Measurements from ENCODE around the gene TUBGCP2.
"Not testable (repeated sequence)": the region's sequence is repeated elsewhere in the genome, so short reads cannot be mapped to it uniquely, and the experiment has no call there.

TUBGCP2 gene

DNA sequence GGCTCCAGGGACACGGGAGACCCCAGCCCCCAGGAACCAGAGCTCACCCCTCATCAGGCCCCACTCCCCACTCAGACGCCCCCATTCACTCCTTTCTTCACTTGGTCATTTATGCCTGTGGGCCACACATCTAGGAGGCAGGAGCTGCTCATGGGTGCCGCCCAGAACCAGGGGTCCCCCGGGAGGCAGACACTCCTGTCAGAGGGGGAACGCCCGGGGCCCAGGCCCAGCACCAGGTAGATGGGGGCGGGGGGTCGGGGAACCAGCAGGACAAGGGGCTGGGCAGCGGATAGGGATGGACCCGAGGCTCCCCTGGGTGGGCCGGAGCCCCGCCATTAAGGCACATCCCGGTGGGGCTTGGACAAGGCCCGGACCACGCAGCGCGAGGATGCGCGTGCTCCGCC lies 16.2 kb upstream of the TUBGCP2 start:
- no peak for DNase-seq (ENCODE audit: low spot score)

DNA sequence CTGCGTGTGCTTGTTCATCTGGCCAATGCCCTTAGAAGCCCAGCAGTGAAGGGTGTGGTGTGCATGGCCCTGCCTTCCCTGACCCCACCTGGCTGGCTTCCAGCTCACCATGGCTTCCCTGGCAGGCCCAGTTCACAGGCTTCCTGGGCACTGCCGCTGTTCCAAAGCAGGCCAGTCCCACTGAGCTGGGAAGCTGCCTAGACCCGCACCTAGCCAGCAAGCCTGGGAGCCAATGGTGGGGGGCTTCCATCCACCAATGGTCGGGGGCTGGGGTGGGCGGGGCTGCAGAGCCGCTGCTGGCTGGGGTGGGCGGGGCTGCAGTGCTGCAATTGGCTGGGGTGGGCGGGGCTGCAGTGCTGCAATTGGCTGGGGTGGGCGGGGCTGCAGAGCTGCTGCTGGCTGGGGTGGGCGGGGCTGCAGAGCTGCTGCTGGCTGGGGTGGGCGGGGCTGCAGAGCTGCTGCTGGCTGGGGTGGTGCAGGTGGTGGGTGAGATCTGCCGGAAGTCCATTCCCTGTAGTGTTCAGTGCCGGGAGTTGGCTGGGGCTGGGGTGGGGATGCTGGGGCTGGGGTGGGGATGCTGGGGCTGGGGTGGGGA lies 15.6 kb upstream of the TUBGCP2 start:
- peak; percentile 63 for DNase-seq (ENCODE audit: low spot score)

DNA sequence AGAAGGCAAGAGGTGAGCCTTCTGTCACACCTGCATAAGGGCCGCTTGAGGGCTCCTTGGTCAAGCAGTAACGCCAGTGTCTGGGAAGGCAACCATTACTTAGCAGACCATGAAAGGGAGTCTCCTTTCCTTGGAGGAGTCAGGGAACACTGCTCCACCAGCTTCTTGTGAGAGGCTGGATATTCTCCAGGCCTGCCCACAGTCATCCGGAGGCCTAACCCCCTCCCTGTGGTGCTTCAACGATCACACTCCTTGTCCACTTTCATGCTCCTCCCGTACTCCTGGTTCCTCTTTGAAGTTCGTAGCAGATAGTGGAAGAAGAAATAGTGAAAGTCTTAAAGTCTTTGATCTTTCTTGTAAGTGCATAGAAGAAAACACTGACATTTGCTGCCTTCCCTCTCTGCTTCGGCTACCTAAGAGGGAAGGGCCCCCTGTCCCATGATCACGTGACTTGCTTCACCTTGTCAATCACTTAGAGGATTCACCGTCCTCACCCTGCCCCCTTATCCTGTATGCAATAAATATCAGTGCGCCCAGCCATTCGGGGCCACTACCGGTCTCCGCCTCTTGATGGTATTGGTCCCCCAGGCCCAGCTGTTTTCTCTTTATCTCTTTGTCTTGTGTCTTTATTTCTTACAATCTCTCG lies 13.5 kb upstream of the TUBGCP2 start:
- DNase-seq (ENCODE audit: low spot score), result not testable (repeated sequence)

DNA sequence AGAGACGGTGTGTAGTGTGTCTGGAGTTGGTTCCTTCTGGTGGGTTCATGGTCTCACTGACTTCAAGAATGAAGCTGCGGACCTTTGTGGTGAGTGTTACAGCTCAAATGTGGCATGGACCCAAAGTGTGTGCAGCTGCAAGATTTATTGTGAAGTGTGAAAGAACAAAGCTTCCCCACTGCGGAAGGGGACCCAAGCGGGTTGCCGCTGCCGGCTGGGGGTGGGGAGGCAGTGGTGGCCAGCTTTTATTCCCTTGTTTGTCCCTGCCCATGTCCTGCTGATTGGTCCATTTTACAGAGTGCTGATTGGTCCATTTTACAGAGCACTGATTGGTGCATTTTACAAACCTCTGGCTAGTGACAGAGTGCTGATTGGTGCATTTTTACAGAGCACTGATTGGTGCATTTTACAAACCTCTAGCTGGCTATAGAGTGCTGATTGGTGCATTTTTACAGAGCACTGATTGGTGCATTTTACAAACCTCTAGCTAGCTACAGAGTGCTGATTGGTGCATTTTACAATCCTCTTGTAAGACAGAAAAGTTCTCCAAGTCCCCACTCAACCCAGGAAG lies 12.3 kb upstream of the TUBGCP2 start:
- DNase-seq (ENCODE audit: low spot score), result not testable (repeated sequence)

DNA sequence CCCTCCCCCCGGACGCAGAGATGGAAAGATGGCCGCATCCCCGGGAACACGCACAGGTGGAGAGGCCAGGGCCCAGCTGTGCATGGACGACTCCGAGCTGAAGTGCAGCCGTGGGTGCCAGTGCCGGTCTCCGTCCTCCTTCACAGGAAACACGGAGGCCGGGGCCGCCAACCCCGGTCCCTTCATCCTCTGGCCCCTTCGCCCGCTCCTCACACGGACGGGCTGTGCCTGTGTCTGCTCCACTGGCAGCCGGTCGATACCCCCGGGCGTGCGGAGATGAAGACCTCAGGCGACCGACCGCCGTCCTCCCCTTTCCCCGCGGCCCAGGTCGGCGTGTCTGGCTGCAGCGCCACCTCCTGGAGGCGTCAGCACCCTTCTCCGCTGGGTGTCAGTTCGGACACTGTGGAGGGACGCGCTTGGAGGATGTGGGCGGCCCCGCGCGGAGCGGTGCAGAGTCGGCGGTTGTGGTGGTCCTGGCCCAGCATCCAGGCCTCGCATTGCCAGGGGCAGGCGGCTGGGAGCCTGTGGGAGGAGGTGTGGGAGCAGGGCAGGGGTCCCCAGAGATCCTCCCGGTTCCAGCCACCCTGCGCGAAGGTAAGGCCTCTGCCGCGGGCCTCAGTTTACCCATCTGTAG lies 9.9 kb upstream of the TUBGCP2 start:
- DNase-seq (ENCODE audit: low spot score), result peak; percentile 73

DNA sequence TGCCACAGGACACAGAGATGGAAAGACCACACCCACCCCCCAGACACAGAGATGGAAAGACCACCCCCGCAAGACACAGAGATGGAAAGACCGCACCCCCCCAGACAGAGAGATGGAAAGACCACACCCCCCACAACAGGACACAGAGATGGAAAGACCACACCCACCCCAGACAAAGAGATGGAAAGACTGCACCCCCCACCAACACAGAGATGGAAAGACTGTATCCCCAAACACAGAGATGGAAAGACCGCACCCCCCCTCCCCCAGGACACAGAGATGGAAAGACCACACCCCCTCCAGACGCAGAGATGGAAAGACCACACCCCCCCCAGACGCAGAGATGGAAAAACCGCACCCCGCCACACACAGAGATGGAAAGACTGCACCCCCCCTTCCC lies 8.1 kb upstream of the TUBGCP2 start:
- no peak for DNase-seq (ENCODE audit: low spot score)

DNA sequence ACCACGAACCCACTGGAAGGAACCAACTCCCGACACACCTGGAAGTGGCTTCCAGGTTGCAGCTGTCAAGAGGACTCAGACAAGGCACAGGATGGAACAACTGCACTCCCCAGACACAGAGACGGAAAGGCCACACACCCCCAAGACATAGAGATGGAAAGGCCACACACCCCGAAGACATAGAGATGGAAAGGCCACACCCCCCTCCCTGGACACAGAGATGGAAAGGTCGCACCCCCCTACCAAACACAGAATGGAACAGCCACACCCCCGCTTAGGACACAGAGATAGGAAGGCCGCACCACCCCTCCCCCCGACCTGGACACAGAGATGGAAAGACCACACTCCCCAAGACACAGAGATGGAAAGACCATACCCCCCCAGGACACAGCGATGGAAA lies 7.6 kb upstream of the TUBGCP2 start:
- DNase-seq (ENCODE audit: low spot score), result no peak

DNA sequence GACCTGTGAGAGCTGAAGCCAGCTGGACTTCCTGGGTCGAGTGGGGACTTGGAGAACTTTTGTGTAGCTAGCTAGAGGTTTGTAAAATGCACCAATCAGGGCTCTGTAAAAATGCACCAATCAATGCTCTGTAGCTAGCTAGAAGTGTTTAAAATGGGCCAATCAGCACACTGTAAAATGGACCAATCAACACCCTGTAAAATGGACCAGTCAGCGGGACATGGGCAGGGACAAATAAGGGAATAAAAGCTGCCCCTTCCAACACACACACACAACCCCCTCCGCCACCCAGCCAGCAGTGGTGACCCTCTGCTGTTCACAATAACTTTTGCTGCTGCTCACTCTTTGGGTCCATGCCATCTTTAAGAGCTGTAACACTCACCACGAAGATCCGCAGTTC lies 7.2 kb upstream of the TUBGCP2 start:
- DNase-seq (ENCODE audit: low spot score), result no peak

DNA sequence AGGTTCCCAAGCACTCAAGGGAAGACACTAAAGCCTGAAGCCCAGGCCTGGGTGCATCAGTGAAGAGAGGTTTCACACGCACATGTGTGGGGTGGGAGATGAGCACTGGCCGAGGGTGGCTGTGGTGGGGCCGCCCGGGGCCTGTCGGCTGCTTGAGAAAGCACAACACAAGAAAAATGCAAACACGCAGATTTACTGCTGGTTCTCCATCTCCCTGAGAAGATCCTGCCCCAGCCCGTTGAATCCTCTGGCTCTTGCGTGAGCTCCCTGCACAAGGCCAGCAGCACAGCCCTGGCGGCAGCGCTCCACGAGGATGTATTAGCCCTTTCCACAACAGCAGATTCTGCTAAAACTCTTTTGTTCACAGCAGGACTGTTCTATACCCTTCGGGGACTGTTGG lies 6.2 kb upstream of the TUBGCP2 start:
- no peak for DNase-seq (ENCODE audit: low spot score)

DNA sequence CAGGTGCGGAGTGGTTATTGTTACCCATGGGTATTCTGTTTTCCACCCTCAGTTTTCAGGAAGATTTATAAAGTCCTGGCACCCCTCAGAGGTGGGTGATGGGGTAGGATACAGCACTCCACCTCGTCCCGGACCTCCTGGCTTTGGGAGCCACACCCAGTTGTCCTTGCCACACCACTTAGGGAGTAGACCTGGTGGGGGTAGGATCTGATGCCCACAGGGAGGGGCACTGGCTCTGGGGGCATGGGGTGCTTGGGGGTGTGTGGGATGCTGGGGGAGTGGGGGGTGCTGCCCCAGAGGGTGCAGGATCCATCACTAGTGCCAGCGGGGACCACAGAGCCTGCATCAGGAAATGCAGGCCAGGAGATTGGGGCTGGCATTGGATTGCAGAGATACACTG lies 4.5 kb upstream of the TUBGCP2 start:
- DNase-seq (ENCODE audit: low spot score), result no peak

DNA sequence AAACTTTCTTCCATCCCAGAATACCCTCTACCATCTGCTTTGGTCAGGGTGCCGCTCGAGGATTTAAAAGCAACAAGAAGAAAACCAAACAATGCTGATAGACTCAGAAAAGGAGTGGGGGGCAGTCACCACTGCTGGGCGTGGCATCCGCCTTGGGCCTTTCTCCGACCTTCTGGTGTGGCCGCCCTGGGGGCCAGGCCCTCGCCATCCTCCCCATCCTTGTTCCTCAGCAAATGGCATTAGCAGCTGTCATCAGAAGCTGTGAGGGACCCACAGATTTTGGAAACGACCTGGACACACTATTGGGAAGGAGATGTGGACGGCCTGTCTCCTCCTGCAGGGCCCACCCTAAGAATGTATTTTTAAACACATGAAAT lies 4.1 kb upstream of the TUBGCP2 start:
- DNase-seq (ENCODE audit: low spot score), result no peak

DNA sequence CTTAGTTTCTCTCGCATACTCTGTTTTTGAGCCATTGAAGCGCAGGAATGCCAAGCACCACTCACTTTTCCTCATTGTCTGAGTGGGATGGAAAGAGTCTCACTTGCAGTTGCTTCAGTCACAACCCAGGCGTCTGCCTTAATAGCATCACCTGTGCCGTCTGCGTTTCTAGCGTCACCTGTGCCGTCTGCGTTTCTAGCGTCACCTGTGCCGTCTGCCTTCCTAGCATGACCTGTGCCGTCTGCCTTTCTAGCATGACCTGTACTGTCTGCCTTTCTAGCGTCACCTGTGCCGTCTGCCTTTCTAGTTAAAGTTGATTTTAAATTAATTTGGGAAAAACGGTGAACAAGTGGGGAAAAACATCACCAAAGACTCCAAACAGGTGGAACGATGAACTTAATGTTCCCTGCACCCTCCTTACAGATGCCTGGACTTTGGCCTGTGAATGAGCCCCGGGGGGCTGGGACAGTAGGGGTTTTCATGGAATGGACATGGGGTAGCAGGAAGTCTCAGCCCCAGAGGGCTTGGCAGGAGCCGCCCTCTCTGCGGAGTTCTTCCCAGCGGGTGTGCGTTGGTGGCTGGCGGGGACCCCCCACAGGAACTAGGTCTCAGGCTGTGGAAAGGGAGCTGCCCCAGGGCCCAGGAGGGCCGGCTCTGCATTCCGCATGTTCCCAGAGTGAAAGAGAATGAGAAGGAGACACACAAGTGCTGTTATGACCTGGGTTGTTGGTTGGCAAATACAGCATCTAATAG lies 3.5 kb upstream of the TUBGCP2 start:
- DNase-seq (ENCODE audit: low spot score), result no peak

DNA sequence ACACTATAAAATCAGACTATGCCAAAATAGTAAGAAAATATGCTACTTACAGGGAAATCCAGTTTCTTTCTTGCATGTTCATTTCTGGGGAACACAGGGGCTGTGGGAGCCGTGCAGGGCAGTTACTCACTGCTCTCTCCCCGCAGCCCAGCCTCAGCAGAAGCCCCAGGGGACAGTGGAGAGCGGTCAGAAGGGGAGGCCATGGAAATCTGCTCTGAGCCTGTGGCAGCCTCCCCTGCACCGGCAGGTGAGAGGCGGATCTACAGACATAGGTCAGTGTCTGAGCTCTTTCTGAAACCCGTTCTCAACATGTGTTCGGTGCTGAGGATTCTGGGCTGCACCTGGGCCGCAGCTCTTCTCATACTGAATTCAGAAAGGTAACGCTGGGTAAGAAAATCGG lies 2.9 kb upstream of the TUBGCP2 start:
- DNase-seq (ENCODE audit: low spot score), result no peak

DNA sequence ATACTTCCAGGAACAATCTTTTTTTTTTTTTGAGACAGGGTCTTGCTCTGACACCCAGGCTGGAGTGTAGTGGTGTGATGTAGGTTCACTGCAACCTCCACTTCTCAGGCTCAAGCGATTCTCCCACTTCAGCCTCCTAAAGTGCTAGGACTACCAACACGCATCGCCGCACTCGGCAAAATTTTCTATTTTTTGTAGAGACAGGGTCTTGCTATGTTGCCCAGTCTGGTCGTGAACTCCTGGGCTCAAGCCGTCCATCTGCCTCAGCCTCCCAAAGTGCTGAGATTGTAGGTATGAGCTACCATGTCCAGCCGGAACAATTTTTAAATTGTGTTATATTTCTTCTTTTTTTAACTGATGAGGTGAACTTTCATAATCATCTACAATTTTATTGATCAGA lies 2.1 kb upstream of the TUBGCP2 start:
- no peak for DNase-seq (ENCODE audit: low spot score)

DNA sequence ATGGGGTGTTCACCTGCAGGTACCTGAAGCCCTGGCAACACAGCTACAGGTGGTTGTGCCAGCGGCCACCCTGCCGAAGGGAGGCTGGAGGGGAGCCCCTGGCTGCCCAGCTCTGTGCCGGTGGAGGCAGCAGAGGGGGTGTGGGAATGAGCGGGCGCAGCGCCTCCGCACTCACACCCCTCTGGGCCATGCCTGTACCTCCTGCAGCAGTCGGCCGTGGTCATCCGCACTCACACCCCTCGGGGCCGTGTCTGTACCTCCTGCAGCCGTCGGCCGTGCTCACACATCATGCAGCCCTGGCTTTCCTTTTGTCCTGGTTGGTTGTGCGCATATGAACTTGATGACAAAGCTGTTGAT lies 1.7 kb upstream of the TUBGCP2 start:
- no peak for DNase-seq (ENCODE audit: low spot score)

DNA sequence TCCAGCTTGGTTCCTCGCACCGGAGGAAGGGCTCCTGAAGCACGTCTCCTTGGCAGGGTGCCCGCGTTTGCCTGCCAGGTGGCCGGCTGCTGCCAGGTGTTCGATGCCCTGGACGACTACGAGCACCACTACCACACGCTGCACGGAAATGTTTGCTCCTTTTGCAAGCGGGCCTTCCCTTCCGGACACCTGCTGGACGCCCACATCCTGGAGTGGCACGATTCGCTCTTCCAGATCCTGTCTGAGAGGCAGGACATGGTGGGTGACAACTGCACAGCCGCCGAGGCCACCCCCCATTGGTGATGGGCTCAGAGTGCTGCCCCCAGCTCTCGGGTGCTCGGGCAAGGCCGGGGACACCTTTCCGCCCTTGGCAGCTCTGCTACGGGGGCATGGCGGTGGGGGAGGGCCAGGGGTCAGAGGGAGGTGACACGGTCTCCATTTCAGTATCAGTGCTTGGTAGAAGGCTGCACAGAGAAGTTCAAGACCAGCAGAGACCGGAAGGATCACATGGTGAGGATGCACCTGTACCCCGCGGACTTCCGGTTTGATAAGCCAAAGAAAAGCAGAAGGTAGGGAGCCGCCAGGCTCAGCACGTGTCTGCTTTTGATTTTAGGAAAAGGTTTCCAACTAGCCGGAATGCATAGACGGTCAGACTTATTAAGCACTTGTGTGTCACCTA lies 1.2 kb upstream of the TUBGCP2 start:
- no peak for DNase-seq (ENCODE audit: low spot score)

DNA sequence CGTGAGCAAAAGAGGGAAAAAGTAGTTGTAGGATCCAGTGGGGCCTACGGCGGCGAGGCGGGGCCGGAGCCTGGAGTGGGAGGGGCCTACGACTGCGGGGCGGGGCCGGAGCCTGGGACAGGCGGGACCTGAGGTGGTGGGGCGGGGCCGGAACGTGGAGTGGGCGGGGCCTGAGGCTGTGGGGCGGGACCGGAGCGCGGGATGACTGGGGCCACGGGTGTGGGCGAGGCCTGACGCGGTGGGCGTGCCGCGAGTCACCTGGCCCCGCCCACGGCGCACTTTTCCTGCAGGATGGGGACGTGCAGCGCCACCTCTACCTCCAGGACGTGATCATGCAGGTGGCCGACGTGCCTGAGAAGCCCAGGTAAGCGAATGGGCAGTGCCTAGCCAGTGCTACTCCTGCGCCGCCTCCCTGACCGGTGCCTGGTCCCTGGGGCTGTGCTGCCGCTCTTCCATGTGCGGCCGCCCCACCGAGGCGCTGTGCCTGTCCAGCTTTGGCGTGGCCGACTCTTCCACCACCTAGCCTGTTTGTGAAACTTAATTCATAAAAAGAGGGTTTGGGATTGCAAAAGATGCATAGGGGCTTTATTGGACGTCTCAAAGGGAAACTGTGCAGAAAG lies 538 bp upstream of the TUBGCP2 start:
- peak; percentile 93 for DNase-seq (ENCODE audit: low spot score)

DNA sequence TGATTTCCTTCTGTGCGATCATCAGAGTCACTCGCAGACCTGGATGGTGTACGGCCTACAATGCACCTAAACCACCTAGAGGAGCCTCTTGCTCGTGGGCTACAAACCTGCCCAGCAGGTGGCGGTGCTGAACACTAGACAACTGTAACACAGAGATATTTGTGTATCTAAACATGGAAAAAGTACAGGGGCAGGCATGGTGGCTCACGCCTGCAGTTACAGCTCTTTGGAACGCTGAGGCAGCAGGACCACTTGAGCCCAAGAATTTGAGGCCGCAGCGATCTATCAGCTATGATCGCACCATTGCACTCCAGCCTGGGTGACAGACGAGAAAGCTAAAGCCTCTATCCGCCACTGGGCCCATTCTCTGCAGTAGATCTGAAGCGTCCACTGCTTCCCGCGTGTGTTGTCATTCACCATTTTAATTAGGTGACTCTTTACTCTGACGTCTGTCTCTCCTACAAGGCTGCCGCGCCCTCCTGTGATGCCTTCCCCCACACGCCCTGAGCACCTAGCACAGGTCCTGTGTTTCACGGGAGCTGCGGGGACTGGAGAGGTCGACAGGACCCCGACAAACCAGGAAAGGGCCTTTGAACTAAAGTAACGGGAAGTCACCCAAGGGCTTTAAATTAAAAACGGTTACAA lies 774 bp downstream of the TUBGCP2 start:
- DNase-seq (ENCODE audit: low spot score), result peak; percentile 92

DNA sequence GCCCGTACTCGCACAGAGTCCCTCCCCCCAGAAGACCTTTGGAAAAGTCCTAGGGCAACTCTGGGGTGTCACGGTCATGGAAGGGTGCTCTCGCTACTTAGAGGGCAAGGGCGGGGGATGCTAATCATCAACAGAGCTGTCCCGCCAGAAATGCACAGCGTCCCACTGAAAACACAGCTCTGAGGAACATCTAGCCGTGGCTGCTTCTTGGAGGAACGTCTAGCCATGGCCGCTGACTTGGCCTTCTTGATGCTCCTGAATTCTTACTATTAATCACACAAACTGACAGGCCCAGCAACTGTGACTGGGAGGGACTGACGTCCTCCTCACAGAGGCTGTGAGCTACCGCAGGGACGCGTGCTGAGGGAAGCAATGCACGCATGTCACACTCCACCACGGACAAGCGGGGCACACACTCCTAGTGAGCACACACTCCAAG lies 1.7 kb downstream of the TUBGCP2 start:
- DNase-seq (ENCODE audit: low spot score), result no peak

DNA sequence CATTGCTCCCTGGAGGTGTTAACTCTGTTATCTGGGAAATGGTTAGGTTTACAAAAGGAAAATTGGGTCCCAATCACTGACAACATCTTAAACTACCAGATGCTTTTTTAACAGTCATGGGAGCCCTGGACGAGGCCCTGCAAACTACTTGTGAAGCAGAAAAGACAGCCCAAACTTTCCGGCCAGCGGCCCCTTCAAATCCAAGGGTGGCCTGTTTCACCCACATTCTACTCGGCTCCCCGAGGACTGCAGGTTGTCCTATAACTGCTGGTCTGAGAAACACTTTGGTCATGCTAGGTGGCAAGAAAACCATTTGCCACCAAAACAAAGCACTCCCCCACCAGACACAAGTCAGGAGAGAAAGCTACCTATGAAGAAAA lies 2.6 kb downstream of the TUBGCP2 start:
- no peak for DNase-seq (ENCODE audit: low spot score)

DNA sequence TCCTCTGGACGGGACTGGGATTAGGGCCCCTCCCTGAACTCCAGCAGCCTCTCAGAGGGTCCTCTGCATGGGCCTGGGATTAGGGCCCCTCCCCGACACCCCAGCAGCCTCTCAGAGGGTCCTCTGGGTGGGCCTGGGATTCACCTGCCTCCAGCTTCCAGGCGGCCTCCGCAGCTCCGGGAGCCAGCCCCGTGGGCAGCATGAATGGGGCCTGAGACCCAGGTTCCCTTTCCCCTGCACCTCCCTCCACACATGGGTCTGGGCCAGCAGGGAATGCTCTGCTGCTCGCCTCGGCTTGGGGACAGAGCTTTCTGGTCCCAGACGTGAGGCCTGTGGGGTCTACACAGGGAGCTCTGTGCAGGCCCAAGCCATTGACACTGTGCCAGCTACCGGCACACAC lies 5.5 kb downstream of the TUBGCP2 start:
- DNase-seq (ENCODE audit: low spot score), result no peak

Data from CD4-positive, alpha-beta T cell treated with Interleukin-2 at 100 ng/mL for 4 hours (primary cell).